Mucosa of gallbladder (tissue), 1 donor: ENCODE data around the gene FADS1. TPM values are rescaled to one million over a fixed set of nuclear protein-coding genes. Genes with fewer than 3 reads are reported as not detected.

ENCODE experiments used
- DNase-seq: peaks from one replicate; pipeline ENCODE4 v3.0.0-alpha.2; 2020; ENCODE audit warnings: low spot score
- total RNA-seq: library from RNA; stranded (reverse); gene quantifications from one replicate; pipeline ENCODE4 v1.2.1, GENCODE V29; 2021
- donor health status: DM: no; HTN: no; CAD: no.

FADS1 gene
- total RNA-seq, 1 donor from 2014 or later, result 23.4 TPM

DNA sequence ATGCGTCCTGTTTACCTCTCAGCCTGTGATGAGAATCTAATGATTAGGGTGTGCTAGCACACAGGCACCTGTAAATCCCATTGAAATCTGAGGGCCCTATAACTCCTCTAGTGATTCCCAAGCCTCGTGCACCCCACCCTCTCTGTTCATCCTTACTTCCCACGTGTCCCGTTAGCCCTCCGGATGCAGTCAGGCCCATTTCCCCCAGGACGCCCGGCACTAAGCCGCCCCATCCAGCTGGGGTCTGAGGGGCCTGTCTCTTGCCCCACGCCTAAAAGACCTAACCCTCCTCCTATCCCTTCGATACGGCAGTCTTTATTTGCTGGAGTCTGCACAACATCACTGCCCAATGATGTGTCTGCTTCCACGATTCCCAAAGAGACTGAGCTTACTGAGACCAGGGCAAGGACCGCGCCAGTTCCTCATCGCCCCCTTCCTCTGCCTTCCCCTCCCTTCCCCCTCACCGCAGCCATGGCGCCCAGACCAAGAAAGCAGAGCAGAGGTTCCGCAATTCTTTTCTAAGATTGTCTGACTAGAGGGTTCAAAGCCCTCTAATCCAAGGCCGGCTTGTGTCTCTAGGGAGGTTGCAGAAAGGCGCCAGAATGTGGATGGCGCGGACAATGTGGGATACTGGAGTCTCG lies 10.2 kb upstream of the FADS1 start:
- no peak for DNase-seq

DNA sequence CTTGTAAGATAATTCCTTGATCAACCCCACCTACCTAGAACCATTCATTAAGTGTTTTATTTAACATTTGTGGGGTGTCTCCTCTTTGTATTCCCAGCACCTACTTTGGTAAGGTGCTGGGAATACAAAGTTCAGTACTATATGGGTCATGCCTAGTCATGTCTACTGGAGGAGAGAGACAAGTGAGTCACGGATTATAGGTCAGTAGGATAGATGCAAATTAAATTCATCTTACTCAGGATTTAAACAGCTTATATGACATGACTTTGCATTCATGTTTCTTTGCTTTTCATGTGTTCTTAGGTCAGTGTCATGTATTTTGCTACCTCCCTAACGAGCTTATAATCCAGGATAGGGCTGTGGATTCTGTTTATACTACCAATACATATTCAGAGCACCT lies 3.4 kb upstream of the FADS1 start:
- no peak for DNase-seq

DNA sequence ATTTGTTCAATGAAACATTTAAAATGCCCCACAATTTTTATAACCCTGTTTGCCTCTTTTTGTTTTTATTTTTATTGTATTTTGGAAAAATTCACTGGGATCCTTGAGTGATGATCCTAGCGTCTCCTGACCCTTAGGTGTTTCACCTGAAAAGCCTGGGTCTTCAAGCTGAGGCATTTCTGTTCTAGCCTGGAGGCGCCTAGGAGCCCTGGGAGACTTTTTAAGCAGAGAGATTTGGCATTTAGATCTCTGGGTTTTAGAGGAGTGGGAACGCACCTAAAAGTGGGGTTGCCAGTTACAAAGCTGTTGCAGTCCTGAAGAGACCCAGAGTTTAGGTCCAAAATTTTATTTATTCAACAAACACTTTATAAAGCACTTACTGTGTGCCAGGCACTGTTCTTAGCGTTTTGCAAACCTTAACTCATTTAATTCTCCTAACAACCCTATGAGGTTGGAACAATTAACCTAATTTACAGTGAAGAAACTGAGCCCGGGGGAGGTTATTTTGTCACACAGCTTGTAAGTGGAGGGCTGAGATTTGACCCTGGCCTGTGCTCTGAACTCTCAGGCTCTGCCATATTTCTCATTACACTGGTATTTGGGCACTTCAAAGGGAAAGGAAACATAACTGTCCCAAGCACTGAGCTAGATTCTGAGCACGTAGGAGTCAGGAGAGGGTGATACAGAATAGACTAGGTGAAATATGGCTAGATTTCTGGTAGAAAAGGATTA lies 834 bp upstream of the FADS1 start:
- no peak for DNase-seq

DNA sequence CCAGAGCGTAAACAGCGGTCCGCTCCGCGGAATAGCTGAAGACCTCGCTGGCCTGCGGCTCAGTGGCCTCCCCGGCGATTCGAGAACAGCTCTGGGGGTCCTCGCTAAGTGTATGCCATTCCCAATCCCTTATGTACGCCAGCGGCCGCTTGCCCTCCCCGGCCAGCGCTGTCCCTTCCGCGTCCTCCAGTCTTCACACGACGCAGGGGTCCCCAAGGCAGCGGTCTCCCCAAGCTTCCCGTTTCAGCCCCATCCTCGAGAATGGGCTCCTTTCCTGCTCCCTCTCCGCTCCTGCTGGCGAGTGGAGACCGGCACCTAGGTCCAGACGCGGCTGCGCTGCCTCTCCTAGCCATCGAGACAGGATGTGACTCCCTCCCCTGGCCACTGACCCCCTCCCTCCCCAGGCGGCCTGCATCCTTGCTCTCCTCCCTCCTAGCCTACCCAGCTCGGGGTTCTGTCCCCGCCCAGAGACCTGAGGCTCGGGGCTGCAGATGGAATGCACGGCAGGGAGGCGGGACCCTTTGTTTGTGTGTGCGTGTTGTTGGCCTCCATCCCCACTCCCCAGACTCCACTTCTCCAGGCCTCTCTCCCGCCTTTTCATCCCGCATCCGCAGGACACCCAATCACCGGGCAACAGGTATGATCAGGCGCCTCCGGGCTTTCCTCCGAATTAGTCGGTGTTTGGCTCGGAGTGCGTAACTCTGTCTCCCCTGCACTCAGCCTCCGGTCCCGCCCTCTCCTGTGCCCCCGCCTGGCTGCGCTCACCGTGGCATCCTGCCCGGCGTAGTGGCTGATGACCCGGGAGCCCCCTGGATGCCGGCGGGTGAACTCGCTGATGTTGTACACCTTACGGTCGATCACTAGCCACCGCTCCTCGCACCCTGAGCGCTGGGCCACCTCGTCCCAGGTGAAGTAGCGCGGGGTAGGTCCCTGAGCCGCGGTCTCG lies 740 bp downstream of the FADS1 start:
- DNase-seq, result peak; percentile 42

DNA sequence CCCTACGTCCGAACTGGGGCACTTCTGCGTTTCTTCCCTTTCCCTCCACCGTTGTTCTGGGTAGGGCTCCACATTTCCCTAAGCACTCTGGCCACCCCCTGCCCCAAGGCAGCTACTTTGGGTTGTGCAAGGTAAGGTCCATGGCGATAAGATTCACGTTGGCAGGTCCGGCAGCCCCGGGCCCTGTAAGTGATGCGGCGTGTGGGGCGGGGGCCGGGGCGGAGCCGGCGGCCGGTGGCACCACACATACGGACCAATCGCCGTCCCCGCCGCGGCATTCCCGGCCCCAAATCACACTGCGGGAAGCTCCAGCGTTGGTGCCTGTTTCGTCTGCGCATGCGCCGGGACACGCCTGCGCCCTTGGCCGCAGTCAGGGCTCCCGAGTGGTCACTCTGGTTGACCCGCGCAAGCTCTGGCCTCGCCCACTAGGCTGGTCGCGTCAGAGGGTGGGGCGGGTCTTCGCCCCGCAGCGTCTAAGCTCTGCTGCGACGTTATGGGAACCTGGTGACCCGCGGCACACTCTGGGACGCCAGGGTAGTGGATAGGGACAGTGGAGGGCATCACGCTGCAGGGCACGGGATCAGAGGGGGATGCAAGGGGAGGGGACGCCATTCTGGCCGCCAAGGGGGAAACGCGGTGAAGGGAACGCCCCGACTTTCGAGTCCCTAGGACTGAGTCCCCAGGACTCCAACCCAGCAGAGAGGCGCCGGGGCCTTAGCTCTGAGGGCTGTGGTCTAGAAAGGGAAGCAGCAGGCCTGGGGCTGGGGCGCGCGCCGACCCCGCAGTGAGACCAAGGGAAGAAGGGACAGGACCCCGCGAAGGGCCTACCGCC lies 1.6 kb downstream of the FADS1 start:
- peak; percentile 93 for DNase-seq

DNA sequence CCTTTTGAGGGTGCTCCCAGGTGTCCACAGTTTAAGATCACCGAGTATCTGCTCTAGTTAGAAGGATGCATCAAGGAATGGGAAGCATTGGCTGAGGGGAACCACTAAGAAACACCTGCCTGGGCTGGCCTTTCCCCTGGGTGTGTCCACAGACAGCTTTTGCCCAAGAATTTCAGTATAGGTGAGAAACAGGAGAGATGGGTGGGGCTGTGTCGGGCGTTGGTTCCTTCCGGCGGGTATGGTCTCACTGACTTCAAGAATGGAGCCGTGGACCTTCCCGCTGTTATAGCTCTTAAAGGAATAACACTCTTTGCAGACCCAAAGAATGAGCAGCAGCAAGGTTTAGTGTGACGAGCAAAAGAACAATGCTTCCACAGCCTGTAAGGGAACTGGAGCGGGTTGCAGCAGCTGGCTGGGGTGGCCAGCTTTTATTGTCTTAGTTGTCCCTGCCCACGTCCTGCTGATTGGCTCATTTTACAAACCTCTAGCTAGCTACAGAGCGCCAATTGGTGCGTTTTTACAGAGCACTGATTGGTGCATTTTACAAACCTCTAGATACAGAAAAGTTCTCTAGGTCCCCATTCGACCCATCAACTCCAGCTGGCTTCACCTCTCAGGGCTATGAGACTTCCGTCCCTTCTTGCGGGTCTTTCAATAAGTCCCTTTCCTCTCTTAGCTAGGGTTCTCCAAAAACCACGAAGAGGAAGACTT lies 2.4 kb downstream of the FADS1 start:
- no peak for DNase-seq

DNA sequence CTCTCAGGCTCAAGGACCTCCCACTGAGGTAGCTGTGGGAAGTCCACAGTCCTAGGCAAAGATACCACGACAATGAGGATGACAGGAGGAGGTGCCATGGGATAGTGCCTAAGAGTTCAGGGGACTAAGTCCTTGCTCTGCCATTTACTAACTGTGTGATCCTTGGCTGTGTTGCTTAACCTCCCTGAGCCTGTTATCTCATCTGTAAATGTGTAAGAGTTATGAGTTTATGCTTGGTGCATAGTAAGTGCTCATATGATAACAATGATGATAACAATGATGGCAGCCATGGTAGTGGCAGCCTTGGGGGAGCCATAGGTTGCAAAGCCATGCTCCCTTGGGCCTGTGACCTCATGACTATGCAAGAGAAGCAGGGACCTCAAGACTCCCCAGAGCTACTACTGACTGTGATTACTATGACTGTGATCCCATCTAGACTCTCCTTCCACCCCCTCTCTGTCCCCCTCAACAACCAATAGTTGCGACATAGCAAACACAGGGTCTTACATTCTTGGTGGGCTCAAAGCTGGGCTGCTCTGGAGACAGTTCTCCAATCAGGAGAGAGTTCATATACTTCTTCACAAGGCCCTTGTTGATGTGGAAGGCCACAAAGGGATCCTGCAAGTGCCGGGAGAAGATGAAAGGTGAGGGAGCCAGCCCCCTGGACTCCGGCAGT lies 3.9 kb downstream of the FADS1 start:
- DNase-seq, result no peak

DNA sequence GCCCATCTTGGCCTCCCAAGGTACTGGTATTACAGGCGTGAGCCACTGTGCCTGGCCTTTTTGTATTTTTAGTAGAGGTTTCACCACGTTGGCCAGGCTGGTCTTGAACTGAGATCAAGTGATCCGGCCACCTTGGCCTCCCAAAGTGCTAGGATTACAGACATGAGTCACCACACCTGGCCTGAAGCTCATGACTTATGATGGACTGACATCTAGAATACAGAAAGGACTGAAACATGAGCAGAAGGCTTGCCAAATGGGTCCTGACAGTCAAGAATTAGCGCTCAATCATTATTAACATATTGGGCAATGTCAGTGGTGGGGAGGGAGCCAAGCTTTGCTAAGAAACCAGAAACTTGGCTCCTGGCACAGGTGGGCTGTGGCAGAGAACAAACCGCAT lies 5.0 kb downstream of the FADS1 start:
- no peak for DNase-seq

DNA sequence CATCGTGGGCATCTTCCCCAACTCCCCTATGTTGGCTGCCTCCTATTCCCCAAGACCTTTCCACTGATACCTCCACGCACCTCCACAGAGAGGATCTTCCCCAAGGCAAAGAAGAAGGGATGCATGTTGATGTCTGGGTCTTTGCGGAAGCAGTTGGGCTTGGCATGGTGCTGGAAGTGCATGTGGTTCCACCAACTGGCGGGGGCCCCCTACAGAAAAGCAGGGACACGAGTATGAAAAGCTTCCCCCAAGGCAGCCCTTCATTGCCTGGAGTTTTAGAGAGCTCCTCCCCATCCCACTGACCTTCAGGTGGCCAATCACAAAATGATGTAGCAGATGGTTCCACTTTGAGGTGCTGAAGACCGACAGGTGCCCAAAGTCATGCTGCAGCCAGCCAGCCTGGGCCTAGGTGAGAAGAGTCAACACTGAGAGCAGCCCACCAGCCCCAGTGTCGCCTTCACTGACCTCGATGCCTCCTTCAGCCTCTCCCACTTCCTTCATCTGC lies 6.1 kb downstream of the FADS1 start:
- DNase-seq, result no peak

DNA sequence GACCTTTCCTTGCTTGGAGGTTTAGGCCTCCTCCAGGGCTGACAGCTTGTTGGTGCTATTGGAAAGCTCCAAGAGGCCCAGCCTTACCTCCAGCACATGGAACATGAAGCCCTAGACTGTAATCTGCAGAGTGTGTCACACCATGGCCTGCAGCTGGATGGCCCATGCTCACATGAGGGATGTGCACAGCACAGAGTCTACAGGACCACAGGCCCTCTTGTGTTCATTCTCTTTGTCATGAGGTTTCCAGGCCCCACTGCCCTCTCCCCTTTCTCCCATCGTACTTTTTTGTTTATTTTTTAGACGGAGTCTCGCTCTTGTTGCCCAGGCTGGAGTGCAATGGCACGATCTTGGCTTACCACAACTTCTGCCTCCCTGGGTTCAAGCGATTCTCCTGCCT lies 10.0 kb downstream of the FADS1 start:
- DNase-seq, result no peak

DNA sequence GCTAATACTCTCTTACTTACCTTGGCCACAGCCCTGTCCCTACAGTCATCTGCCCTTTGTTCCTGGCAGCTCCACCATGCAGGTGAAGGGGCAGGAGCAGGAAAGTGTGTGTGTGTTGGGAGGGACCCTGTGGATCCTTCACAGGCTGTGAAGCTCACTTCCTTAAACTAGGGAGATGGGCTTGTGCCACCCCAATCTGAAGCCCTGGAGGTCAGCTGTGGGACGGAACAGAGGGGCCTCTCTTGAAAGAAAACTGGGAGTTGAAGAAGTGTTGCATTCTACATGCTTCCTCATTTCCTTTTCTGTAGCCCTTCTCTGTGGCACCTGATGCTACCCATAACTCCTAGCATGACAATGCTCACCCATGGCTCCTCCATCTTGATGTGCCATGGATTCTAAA lies 11.7 kb downstream of the FADS1 start:
- no peak for DNase-seq

DNA sequence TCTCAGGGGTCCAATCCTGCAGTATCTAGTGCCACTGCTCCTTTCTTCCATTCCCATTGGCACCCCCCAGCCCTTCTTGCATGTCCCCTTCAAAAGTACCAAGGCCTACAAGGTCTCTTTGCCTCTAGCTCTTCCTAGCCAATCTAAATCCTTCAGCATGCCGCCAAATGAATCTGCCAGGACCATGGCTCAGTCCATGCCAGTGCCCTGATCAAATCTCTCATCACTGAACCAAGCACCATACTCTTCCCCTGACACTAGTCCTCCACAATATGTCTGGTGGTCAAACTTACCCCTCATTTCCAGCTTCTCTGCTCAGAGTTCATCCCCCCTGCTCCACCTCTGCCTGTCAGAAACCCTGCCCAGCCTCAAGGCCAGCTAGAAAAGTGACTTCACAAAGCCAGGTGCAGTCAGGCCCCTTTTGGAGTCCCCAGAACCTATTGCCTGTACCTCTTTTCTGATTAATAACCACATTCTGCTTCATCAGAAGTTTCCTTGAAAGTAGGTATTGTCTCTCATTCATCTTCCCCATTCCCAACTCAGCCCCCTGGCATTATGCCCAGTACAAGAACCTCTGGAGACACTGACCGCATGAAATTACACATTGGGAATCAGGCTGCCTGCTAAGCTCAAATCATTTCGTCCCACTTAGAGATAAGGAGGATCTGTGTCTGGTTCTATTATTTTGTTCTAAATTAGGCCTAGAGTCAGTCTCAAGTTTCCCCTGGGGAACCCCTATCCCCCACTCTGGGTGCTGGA lies 12.7 kb downstream of the FADS1 start:
- DNase-seq, result no peak

DNA sequence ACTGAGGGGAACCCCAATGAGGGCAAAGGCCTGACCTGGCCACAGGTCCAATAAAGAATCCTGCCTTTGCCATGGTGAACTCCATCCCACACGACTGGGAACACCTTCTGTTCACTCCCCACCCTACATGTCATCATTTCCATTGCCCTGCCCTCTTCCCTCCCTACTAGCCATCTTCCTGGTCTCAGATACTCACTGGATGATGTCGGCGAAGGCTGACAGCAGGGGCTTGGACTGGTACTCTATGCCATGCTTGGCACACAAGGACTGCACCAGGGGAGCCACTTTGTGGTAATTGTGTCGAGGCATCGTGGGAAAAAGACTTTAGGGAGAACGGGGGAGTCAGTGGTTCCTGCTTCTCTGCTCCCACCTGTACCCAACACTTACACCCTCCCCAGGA lies 14.2 kb downstream of the FADS1 start:
- no peak for DNase-seq

DNA sequence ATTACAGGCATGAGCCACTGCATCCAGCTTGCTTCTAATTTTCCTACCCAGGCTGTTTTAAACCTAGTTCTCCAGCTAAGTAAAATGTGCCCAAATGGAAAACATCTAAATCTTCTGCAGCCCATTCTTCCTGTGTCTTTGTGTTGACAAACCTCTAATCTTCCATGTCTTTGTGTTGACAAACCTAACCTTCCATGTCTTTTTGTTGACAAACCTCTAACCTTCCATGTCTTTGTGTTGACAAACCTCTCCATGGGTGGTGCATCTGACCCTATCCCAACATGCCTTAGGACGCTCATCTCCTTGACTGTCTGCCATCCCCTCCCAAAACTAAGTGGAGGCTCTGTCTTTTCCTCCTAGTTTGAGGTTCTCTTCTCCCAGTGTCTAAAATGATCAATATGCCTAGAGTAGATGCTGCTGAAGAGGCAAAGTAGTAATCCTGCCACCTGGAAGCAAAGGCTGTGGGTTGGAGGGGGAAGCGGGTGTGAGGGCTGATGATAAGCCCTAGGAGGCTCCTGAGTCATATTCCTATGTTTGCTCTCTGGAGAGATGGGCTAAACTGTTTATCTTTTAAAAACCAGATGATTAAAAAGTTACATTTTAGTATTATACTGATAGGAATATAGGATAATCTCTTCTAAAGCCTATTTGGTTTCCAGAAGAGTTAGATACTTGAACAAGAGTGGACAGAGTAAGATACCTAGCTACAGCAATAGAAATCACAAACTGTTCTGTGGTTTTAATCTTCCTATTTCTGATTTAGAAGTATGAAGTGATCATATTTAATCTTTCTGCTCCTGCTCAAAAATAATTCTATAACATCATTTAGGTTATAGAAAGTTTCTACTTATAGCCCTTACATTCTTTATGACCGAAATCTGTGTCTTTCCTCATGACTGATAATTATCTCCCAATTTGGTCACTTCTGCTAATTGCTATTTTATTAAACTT lies 16.2 kb downstream of the FADS1 start:
- DNase-seq, result no peak

DNA sequence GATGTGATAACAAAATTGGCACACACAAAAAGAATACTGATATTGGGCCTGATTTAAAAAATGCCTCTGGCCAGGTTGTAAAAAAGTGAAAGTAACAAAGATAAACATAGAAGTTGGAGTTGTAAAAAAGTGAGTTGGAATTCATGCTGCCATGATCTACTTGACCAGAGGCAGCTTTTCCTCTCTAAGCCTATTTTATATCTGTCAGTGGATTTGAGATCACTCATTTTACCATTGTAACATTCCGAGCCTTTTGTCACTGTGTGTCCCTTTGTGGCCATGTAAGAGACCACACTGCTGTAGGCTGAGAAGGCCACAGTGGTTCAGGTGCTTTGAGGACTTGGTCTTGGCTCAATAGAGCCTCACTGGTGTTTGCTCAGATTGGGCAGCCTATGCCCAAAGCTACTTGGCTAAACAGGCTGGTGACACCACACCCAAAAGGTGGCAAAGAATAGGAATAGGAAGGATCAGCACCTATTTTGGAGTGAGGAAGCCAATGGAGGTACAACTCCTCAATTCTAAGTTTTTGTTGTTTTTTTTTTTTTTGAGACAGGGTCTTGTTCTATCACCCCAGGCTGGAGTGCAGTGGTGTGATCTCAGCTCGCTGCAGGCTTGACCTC lies 17.0 kb downstream of the FADS1 start:
- DNase-seq, result no peak

DNA sequence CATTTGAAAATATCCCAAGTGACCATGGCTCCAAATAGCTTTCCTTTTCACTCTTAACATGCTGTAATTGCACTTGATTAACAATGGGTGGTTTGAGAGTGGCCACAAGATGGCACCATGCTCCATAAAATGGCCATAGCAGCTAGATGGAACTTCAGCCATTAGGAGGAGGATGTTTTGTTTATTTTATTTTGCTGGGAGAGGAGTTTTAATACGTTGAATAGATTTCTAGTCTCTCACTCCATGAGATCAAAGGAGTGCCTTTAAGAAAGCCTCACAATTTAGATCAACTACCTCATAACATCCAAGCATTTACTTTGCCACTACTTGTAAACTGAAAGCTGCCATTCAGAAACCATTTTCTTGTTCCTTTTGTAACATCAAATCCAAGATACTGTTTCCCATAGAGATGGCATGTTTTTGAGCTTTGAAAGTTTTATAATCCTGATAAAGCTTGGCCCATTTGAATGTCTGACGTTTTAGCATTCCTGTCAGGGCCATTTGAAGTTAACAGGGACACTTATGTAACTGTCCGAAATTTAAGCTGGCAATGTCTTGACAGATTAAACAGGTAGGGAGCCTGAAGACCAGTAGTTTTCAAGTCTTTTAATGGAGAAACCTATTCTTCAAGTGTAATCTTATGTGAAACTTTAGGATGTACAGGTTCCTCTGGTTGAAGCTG lies 19.4 kb downstream of the FADS1 start:
- DNase-seq, result peak; percentile 87

DNA sequence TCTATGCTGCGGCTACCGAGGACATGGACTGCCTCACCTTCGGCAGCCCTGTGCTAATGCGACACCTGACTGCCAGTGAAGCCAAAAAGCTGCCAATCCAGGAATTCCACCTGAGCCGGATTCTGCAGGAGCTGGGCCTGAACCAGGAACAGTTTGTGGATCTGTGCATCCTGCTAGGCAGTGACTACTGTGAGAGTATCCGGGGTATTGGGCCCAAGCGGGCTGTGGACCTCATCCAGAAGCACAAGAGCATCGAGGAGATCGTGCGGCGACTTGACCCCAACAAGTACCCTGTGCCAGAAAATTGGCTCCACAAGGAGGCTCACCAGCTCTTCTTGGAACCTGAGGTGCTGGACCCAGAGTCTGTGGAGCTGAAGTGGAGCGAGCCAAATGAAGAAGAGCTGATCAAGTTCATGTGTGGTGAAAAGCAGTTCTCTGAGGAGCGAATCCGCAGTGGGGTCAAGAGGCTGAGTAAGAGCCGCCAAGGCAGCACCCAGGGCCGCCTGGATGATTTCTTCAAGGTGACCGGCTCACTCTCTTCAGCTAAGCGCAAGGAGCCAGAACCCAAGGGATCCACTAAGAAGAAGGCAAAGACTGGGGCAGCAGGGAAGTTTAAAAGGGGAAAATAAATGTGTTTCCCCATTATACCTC lies 20.8 kb downstream of the FADS1 start:
- no peak for DNase-seq
